PC-3 (cell line): ENCODE data around the gene PDZRN4.

Source experiments
- CTCF ChIP-seq: fragments of 300-600 bp; sonication (generic); conservative IDR thresholded peaks from 2 replicates; pipeline ENCODE4 v1.5.1; 2017; ENCODE audit warnings: antibody characterized with exemption, low read depth, mild to moderate bottlenecking, low read length
- EZH2 ChIP-seq: fragments of 300-600 bp; sonication (generic); IDR thresholded peaks from one replicate; pipeline ENCODE4 v1.6.1; 2017; ENCODE audit warnings: antibody characterized with exemption, mild to moderate bottlenecking, low read length; ENCODE audit not compliant: unreplicated experiment
- EZH2phosphoT487 ChIP-seq: fragments of 300-600 bp; sonication (generic); IDR thresholded peaks from 2 replicates; pipeline ENCODE4 v1.6.1; 2018; ENCODE audit warnings: mild to moderate bottlenecking, antibody characterized with exemption, low read length, borderline replicate concordance

DNA sequence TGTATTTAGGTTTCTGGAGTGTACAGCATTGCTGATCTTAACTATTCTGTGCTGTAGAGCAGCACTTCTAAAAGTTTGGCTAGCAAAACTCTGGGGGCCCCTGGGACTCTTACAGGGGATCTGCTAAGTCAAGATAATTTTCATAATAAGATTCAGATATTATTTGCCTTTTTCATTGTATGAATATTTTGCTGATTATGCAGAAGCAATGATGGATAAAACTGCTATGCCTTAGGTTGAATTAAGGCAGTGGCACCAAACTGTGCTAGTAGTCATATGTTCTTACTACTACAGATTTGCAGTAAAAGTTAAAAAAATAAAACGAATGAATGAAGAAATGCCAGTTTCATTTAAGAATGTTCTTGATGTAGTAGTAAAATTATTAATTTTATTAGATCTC is 160.1 kb downstream of the PDZRN4 start:
- TF ChIP-seq CTCF (no peak), EZH2phosphoT487 (no peak), EZH2 (no peak)
